Measurements from ENCODE around the gene KLHL26.

Gene KLHL26

DNA sequence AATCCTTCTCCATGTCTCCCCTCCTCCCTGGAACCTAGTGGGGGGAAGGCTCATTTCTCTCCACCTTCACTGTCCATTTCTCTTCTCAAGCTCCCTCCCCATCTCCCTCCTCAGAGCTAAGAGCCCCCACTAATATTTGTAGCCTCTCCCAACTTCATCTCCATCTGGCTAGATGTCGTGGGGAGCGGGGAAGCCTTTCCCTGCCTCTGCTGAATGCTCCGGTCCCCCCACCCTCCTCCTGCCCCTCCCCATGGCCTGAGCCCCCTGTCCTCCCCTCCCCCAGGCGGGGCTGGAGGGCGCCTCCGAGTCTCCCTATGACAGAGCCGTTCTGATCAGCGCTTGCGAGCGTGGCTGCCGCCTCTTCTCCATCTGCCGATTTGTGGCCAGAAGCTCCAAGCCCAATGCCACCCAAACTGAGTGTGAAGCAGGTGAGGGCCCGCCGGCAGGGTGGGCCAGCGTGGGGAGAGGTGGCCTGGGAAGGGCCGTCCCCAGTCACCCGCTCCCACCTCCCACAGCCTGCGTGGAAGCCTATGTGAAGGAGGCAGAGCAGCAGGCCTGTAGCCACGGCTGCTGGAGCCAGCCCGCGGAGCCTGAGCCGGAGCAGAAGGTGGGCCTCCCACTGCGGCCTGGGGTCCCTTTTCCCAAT is 23.1 kb upstream of the KLHL26 start:
- DNase-seq (ENCODE audit: low read depth in 4 of 4, low spot score in 1 of 4): no peak

DNA sequence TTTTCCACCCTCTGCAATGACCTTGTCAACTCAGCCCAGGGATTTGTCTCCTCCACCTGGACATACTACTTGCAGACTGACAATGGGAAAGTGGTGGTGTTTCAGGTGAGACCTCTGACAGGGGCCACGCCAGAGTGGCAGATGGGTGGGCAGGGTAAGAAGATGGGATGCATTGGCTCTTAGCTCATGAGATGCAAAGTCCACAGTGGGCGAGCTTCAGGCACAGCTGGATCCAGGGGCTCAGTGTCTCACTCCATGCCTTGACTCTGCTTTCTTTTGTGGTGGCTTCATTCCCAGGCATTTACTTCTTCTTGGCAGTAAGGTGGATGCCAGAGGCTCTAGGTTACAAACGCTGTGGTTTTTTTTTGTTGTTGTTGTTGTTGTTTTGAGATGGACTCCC is 20.8 kb upstream of the KLHL26 start:
- no peak for DNase-seq (ENCODE audit: low read depth in 4 of 4, low spot score in 1 of 4)

DNA sequence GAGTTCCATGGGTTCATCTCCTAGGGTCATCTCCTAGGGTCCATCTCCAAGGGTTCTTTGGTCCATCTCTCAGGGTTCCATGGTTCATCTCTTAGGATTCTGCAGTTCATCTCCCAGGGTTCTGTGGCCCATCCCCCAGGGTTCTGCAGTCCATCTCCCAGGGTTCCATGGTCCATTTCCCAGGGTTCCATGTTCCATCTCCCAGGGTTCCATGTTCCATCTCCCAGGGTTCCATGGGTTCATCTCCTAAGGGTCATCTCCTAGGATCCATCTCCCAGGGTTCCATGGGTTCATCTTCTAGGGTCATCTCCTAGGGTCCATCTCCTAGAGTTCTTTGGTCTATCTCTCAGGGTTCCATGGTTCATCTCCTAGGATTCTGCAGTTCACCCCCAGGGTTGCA is 19.3 kb upstream of the KLHL26 start:
- DNase-seq (ENCODE audit: low read depth in 4 of 4, low spot score in 1 of 4): no peak

DNA sequence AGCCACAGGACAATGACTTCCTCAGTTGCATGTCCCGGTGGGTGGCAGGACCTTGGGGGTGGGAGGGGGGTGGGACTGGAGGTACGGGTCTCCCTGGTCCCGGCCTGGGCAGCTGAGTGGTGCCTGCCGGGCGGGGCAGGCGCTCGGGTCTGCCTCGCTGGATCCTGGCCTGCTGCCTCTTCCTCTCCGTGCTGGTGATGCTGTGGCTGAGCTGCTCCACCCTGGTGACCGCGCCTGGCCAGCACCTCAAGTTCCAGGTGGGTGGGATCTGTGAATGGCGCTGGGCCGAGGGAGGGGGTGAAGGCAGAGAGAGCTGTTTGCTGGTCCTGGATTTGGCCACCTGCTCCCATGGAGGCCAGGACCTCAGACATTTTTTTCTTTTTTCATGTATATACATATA is 18.6 kb upstream of the KLHL26 start:
- no peak for DNase-seq (ENCODE audit: low read depth in 4 of 4, low spot score in 1 of 4)

GRCh38 chr19:18620311-18620710 is 16.5 kb upstream of the KLHL26 start:
- no peak for DNase-seq (ENCODE audit: low read depth in 4 of 4, low spot score in 1 of 4)

GRCh38 chr19:18620902-18621301 is 15.9 kb upstream of the KLHL26 start:
- DNase-seq (ENCODE audit: low read depth in 4 of 4, low spot score in 1 of 4): no peak

DNA sequence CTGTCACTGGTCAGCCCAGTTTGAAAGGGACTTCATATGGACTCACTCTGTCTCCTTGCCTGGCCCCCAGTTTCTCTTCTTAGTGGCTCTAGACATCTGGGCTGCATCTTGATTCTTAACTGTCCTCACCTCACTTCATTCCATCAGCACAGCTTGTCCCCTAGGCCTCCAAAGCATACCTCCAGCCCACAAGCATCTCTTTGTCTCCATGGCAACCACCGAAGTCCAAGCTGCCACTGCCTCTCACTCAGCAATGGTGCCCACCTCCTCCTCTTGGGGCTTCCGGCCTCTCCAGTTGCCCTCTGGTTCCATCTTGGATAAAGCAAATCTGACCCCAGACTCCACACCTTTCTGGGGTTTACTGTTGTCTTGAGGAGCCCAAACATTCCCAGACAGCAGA is 9.9 kb upstream of the KLHL26 start:
- DNase-seq (ENCODE audit: low read depth in 4 of 4, low spot score in 1 of 4): no peak

- DNase-seq (ENCODE audit: low read depth in 4 of 4, low spot score in 1 of 4): no peak
These were observed 7.4 kb upstream of the KLHL26 start for GRCh38 chr19:18629166-18630088.

DNA sequence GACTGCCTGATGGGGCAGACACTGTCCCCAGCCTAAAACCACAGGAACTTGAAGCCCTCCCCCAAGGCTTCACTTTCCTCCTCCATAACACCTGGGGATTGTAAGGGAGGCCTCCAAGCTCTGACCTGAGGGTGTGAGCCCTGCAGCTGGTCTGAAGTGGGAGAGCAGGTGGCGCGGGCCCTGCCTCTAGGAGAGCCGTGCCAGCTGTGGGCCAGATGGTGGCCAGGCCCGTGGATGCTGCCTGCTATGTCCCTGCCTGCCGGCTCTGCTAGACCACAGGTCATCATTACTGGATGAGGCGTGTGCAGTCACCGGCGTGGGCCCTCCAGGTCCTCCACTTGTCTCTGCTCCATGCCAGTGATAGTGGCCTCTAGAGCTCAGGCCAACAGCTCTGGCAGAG is 3.5 kb upstream of the KLHL26 start:
- no peak for DNase-seq (ENCODE audit: low read depth in 4 of 4, low spot score in 1 of 4)

GRCh38 chr19:18634612-18635297 is 2.1 kb upstream of the KLHL26 start:
- DNase-seq (ENCODE audit: low read depth in 4 of 4, low spot score in 1 of 4): no peak

- DNase-seq (ENCODE audit: low read depth in 4 of 4, low spot score in 1 of 4): no peak
These were observed 1.0 kb upstream of the KLHL26 start for GRCh38 chr19:18635831-18636182.

DNA sequence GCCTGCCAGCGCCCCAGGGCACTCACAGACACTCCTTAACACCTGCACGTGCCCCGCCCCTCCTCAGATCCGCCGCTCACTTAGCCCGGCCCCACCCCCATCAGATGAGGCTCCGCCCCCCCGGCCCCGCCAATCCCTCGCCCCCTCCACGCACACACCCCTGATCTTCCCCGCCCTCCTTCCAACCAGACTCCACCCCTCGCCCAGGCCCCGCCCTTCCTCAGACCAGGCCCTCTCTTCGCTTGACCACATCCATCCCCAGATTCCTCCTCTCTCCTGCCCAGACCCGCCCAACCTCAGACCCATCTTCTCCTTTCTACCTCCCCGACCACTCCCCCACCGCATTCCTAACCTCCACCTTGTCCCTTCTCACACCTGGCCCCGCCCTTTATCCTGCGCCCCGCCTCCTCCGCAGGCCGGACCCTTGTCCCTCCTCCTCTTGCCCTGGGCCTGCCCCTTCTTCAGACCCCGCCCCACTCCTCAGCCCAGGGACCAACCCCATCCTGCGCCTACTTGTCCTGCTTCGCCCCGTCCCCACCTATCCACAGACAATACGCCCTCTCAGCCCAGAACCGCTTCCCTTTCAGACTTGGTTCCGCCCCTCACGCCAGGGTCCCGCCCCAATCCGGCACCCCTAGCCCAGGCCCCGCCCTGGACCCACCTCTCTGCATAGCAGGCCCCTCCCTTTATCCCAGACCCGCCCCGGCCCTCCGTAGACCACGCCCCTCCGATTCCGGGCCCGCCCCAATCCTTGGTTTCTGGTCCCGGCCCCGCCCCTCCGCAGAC is 452 bp upstream of the KLHL26 start:
- peak; percentile 99 to 100 (median 99) for DNase-seq (ENCODE audit: low read depth in 4 of 4, low spot score in 1 of 4)

DNA sequence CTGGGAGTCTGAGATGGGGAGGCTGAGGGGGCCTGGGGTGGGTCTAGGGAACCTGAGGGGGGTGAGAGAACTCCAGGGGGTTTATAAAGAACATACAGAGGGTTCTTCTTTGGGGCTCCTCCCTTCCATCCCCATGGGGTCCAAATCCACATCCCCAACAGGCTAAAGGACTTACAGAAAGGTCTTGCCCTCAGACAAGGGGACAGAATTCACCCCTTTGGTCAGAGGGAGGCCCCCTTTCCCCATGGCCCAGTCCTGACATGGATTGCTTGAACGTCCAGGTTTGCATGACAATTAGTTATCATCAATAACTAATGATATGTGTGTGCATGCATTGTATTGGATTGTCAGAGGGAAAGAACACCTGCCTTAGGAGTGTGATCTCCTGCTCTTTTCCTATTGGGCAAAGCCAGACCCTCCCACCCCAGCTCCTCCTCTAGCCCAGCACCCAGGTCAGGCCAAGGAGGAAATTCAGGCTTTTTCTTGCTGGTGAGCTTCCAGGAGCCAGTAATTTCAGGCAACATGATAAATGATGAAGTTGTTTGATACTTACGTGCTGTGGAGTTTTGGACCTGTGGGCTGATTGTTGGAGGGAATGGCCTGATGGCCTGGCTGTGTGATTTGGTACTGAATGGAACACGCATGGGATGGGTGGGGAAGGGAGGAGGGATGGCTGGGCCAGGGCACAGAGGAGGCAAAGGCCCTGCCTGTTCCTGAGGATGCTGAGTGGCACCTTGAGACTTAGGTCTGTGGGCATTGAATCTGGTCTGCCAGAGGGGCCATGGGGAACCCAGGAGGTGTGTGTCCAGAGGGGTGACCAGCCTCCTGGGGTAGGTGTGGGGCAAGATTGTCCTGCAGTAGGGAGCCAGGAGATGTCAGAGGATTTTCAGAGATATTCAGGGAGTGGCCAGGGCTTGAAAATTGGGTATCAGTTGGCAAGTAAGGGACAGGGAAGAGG is 1.1 kb downstream of the KLHL26 start:
- DNase-seq (ENCODE audit: low read depth in 4 of 4, low spot score in 1 of 4): no peak

GRCh38 chr19:18639706-18640243 is 2.9 kb downstream of the KLHL26 start:
- DNase-seq (ENCODE audit: low read depth in 4 of 4, low spot score in 1 of 4): no peak

DNA sequence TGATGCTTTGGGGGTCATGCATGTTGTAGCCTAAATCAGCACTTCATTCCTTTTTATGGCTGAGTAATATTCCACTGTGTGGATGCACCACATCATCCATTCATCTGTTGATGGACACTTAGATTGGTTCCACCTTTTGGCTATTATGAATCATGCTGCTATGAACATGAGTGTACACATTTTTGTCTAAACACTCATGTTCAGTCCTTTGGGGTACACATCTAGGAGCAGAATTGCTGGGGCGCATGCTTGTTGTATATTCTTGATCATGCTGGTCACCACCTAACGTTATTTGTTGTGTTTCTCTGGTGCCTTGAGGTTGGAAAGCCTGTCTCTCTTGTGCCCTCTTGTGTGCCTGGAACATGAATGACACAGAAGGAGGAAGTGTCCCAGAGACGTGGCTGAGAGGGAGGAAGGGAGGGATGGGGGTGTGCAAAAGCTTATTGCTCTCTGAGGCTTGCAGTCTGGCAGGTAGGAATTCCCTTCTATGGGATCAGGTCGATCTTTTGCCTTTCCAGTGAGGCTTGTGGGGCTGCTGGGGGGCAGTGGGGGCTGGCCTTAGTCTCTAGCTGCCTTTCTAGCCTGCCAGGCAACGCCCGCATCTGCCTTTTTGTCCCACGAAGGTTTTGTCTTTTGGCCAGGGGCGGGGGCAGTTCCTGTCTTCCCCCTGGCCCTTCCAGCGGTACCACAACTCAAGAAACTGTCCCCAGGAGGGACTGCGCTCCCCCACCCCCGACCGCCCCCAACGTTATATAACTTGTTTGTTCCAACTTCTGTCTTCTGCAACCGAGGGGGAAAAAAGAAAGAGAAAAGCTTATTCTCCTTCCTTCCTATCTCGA is 7.6 kb downstream of the KLHL26 start:
- DNase-seq (ENCODE audit: low read depth in 4 of 4, low spot score in 1 of 4): no peak

- no peak for DNase-seq (ENCODE audit: low read depth in 4 of 4, low spot score in 1 of 4)
These were observed 8.2 kb downstream of the KLHL26 start for GRCh38 chr19:18645035-18645511.

- DNase-seq (ENCODE audit: low read depth in 4 of 4, low spot score in 1 of 4): no peak
These were observed 9.9 kb downstream of the KLHL26 start for GRCh38 chr19:18646535-18647370.

GRCh38 chr19:18647371-18647767 is 10.5 kb downstream of the KLHL26 start:
- DNase-seq (ENCODE audit: low read depth in 4 of 4, low spot score in 1 of 4): no peak
